ENCODE results near the gene EPS15. TPM values are rescaled to one million over a fixed set of nuclear protein-coding genes. Genes with fewer than 3 reads are reported as not detected.

EPS15 gene
- total and polyA plus RNA-seq, 2 of the 8 experiments (the other 6 are each of a cell fraction or from before 2014, with no cell fraction given): 15.9 to 57.2 TPM

- Histone ChIP-seq H2AK5ac (ENCODE audit: low read depth, low read length) (no peak overlapping the region), H4K5ac (ENCODE audit: insufficient read length, low read depth, low read length) (no peak overlapping the region), H3K36me3 (ENCODE audit: control insufficient read depth in 2 of 4, insufficient read depth in 4 of 4, low read length in 3 of 4) (no peaks in the 10 kb centered on the region), H3K23ac (ENCODE audit: insufficient read length) (no peak overlapping the region), H3K56ac (replicated peaks; ENCODE audit: insufficient read length, low read depth, low read length) (no peak overlapping the region), H3K27ac (ENCODE audit: low read depth, low read length) (no peak overlapping the region), H3K9me3 (ENCODE audit: insufficient read depth in 2 of 2, low read depth in 1 of 2, low read length in 1 of 2) (no peaks in the 10 kb centered on the region), H3K4me1 (replicated peaks in 1 of 4; ENCODE audit: control insufficient read depth in 3 of 4, insufficient read depth in 4 of 4, low read length in 3 of 4) (peaks cover 2 to 11% (median 7%) of the 10 kb centered on the region in 4 experiments; a peak in 6 of 7 replicates), H3K79me1 (ENCODE audit: low read depth, low read length) (no peaks in the 10 kb centered on the region), H3K4me3 (ENCODE audit: extremely low read depth in 1 of 4, insufficient read depth in 2 of 4, low read depth in 3 of 4, low read length in 4 of 4) (no peak overlapping the region), H3K23me2 (ENCODE audit: low read depth, low read length) (peaks cover 5% of the 10 kb centered on the region; the same call in 1 of the 2 replicates), H3K27me3 (replicated peaks in 1 of 4; ENCODE audit: control insufficient read depth in 3 of 4, extremely low read depth in 1 of 4, insufficient read depth in 3 of 4, low read length in 3 of 4) (peaks cover 3 to 19% (median 14%) of the 10 kb centered on the region in 4 experiments; a peak in 6 of 7 replicates), H4K8ac (ENCODE audit: extremely low read depth, insufficient read depth, low read length) (no peak overlapping the region; the same call in 1 of the 2 replicates), H2BK5ac (ENCODE audit: low read depth, low read length) (no peak overlapping the region), H2BK12ac (ENCODE audit: low read depth, low read length) (peak overlapping the region; percentile 50; the same call in 1 of the 2 replicates), H3K4me2 (ENCODE audit: insufficient read depth in 1 of 2, low read depth in 2 of 2, low read length in 2 of 2) (no peak overlapping the region), H3K18ac (ENCODE audit: extremely low read depth, low read length) (no peak overlapping the region), H3K79me2 (ENCODE audit: control insufficient read depth in 1 of 2, insufficient read depth in 2 of 2, low read length in 2 of 2) (no peaks in the 10 kb centered on the region), H4K91ac (replicated peaks; ENCODE audit: insufficient read length, low read length) (no peak overlapping the region), H4K20me1 (replicated peaks in 1 of 2; ENCODE audit: control insufficient read depth in 1 of 2, insufficient read depth in 2 of 2, low read length in 2 of 2) (no peaks in the 10 kb centered on the region), H2BK120ac (replicated peaks; ENCODE audit: low read depth, low read length) (no peak overlapping the region), H3K4ac (replicated peaks; ENCODE audit: insufficient read length, low read depth, low read length) (no peak overlapping the region), H2BK20ac (ENCODE audit: low read length) (no peak overlapping the region), H2AFZ (ENCODE audit: low read length) (no peak overlapping the region), H2BK15ac (ENCODE audit: low read length) (no peak overlapping the region; the same call in 1 of the 2 replicates), H3K9ac (replicated peaks in 1 of 4; ENCODE audit: extremely low read depth in 1 of 4, low read depth in 3 of 4, low read length in 3 of 4) (no peak overlapping the region), H3K14ac (ENCODE audit: insufficient read length) (no peak overlapping the region)
- FAIRE-seq (no peak), DNase-seq (ENCODE audit: low read depth in 1 of 2, low spot score in 2 of 2) (no peak)
- POLR2A ChIA-PET (ENCODE audit: partially characterized antibody): interaction anchor here (0.6 to 1.4 kb wide), 3 partner anchors 8 to 281 kb away, joined by 3 to 4 read pairs (median 3); no protein-coding TSS in a partner anchor
- WGBS, 2 experiments (ENCODE audit: extremely low coverage in 1 of 2, insufficient coverage in 1 of 2, insufficient read length in 1 of 2, insufficient replicate concordance in 2 of 2, low coverage in 1 of 2, low lambda C conversion rate in 2 of 2, missing lambda C conversion rate in 1 of 2): 92% methylated on average over 9 of the region's 9 CpGs; no CpG with 5 or more reads in 1 of the 2 experiments
- CTCF ChIA-PET (ENCODE audit: partially characterized antibody): interaction anchor here (1.0 to 4.6 kb wide), 3 partner anchors 12 to 30 kb away, joined by 3 to 16 read pairs (median 8); partner anchors contain the start of gene TTC39A
- TF ChIP-seq ATF3 (IDR thresholded peaks at IDR 0.05; ENCODE audit: insufficient read depth, low read depth, low read length) (no peak), JUND (IDR thresholded peaks at IDR 0.05; ENCODE audit: low read length) (no peak), HDAC2 (IDR thresholded peaks at IDR 0.05; ENCODE audit: borderline replicate concordance in 1 of 2, low read depth in 2 of 2, low read length in 2 of 2) (no peak), EP300 (IDR thresholded peaks at IDR 0.05; ENCODE audit: borderline replicate concordance in 1 of 2, low read depth in 2 of 2, low read length in 2 of 2) (no peak), ATF2 (IDR thresholded peaks at IDR 0.05; ENCODE audit: low read length) (no peak), MAFK (IDR thresholded peaks at IDR 0.05; ENCODE audit: low read depth, low read length) (no peak), RAD21 (IDR thresholded peaks at IDR 0.05 in 1 of 2, conservative IDR thresholded peaks at IDR 0.05 in 1 of 2; ENCODE audit: low read depth in 2 of 2, low read length in 2 of 2) (no peak), MAX (IDR thresholded peaks at IDR 0.05) (no peak)
These were observed 176.4 kb downstream of the EPS15 start for GRCh38 chr1:51342591-51343206.

Measured in H1 (cell line).